Trophoblast cell (in vitro differentiated cells and primary cell): ENCODE results near the gene HUS1B. TPM values are rescaled to one million over a fixed set of nuclear protein-coding genes. Genes with fewer than 3 reads are reported as not detected.

Experiments used
- DNase-seq, 2 donors: peaks; one replicate each; pipeline ENCODE4 v3.0.0-alpha.2; 2016
- H2AFZ ChIP-seq: 2 replicates; pipeline ENCODE4 v1.6.1; 2013; ENCODE audit warnings: low read length, moderate library complexity, mild to moderate bottlenecking; ENCODE audit not compliant: insufficient read depth, poor library complexity
- H2AK5ac ChIP-seq: 2 replicates; pipeline ENCODE4 v1.6.1; 2013; ENCODE audit warnings: mild to moderate bottlenecking, low read length
- H2BK120ac ChIP-seq: 2 replicates; pipeline ENCODE4 v1.6.1; 2013; ENCODE audit warnings: low read length, mild to moderate bottlenecking, moderate library complexity; ENCODE audit not compliant: insufficient read depth, poor library complexity
- H2BK12ac ChIP-seq: 2 replicates; pipeline ENCODE4 v1.6.1; 2013; ENCODE audit warnings: mild to moderate bottlenecking, low read length, moderate library complexity
- H2BK5ac ChIP-seq: 2 replicates; pipeline ENCODE4 v1.6.1; 2013; ENCODE audit warnings: low read length, low read depth, moderate library complexity, mild to moderate bottlenecking; ENCODE audit not compliant: poor library complexity
- H3K14ac ChIP-seq: 2 replicates; pipeline ENCODE4 v1.6.1; 2013; ENCODE audit warnings: mild to moderate bottlenecking, low read length
- H3K18ac ChIP-seq: 2 replicates; pipeline ENCODE4 v1.6.1; 2013; ENCODE audit warnings: mild to moderate bottlenecking, low read length
- H3K23ac ChIP-seq: 2 replicates; pipeline ENCODE4 v1.6.1; 2013; ENCODE audit warnings: low read length
- H3K27ac ChIP-seq: 2 replicates; pipeline ENCODE4 v1.5.1; 2013; ENCODE audit warnings: low read depth, mild to moderate bottlenecking, inconsistent platforms, low read length, moderate library complexity
- H3K27me3 ChIP-seq: 2 replicates; pipeline ENCODE4 v1.6.1; 2013; ENCODE audit warnings: inconsistent platforms, mild to moderate bottlenecking, low read length, moderate library complexity; ENCODE audit not compliant: insufficient read depth
- H3K36me3 ChIP-seq, 2 experiments: 1 replicate in 1 of 2; 2 replicates in 1 of 2; pipeline ENCODE4 v1.6.1; 2013; ENCODE audit warnings: low read length in 2 of 2, mild to moderate bottlenecking in 2 of 2, moderate library complexity in 1 of 2; ENCODE audit not compliant: insufficient read depth in 2 of 2, control insufficient read depth in 1 of 2
- H3K4ac ChIP-seq: 2 replicates; pipeline ENCODE4 v1.6.1; 2013; ENCODE audit warnings: low read depth, mild to moderate bottlenecking, low read length, moderate library complexity
- H3K4me1 ChIP-seq, 2 experiments: 1 replicate in 1 of 2; 2 replicates in 1 of 2; pipeline ENCODE4 v1.6.1; 2013; ENCODE audit warnings: low read length in 2 of 2, mild to moderate bottlenecking in 2 of 2, moderate library complexity in 1 of 2; ENCODE audit not compliant: insufficient read depth in 2 of 2, control insufficient read depth in 1 of 2
- H3K4me2 ChIP-seq: 2 replicates; pipeline ENCODE4 v1.6.1; 2013; ENCODE audit warnings: inconsistent platforms, mild to moderate bottlenecking, low read length, moderate library complexity
- H3K4me3 ChIP-seq: 2 replicates; pipeline ENCODE4 v1.5.1; 2013; ENCODE audit warnings: mild to moderate bottlenecking, low read depth, low read length, inconsistent platforms
- H3K79me1 ChIP-seq: one replicate; pipeline ENCODE4 v1.6.1; 2013; ENCODE audit warnings: low read length
- H3K79me2 ChIP-seq: 2 replicates; pipeline ENCODE4 v1.6.1; 2013; ENCODE audit warnings: low read length, mild to moderate bottlenecking; ENCODE audit not compliant: control insufficient read depth, insufficient read depth, poor library complexity
- H3K9ac ChIP-seq: 2 replicates; pipeline ENCODE4 v1.6.1; 2013; ENCODE audit warnings: mild to moderate bottlenecking, low read length
- H3K9me3 ChIP-seq: 2 replicates; pipeline ENCODE4 v1.6.1; 2013; ENCODE audit warnings: low read depth, mild to moderate bottlenecking, control low read depth, inconsistent platforms, low read length; ENCODE audit not compliant: insufficient read depth
- H4K12ac ChIP-seq: 2 replicates; pipeline ENCODE4 v1.6.1; 2013; ENCODE audit warnings: low read depth, mild to moderate bottlenecking, low read length, moderate library complexity
- H4K8ac ChIP-seq: 2 replicates; pipeline ENCODE4 v1.6.1; 2013; ENCODE audit warnings: low read depth, mild to moderate bottlenecking, low read length, moderate library complexity
- H4K91ac ChIP-seq: one replicate; pipeline ENCODE4 v1.6.1; 2013; ENCODE audit warnings: low read depth, mild to moderate bottlenecking, low read length, moderate library complexity
- WGBS: extraction: QIAGEN DNeasy Blood & Tissue Kit; methylation state at CpG from one replicate; pipeline ENCODE4 v1.1.7; 2013; ENCODE audit warnings: missing lambda C conversion rate; ENCODE audit not compliant: insufficient read length, insufficient coverage; ENCODE audit errors: extremely low coverage; 5-methylcytosine and 5-hydroxymethylcytosine counted together
- polyA plus RNA-seq: library from polyadenylated mRNA; stranded (reverse); fragments of 200-250 nt; gene quantifications from 2 replicates; pipeline ENCODE4 v1.2.3, GENCODE V29; 2013

HUS1B gene
- polyA plus RNA-seq, result 0.44 and 0.49 TPM in 2 replicates

GRCh38 chr6:656460-657252 lies at the start of gene HUS1B:
Gene HUS1B (minus strand): TSS chr6:657100. CDS start chr6:656944, 156 bp downstream.
- Histone ChIP-seq H3K18ac (no peak within 1 kb of the TSS), H3K36me3 (peaks cover 1 to 8% of the 10 kb centered on the region in 2 experiments), H4K91ac (no peak within 1 kb of the TSS), H2BK5ac (no peak within 1 kb of the TSS), H3K79me2 (no peaks in the 10 kb centered on the region), H3K4ac (no peak within 1 kb of the TSS), H3K14ac (no peak within 1 kb of the TSS), H2BK12ac (no peak within 1 kb of the TSS), H2BK120ac (no peak within 1 kb of the TSS), H3K4me3 (no peak within 1 kb of the TSS), H3K79me1 (peaks cover 3% of the 10 kb centered on the region), H3K27ac (no peak within 1 kb of the TSS), H3K23ac (no peak within 1 kb of the TSS), H2AFZ (no peak within 1 kb of the TSS), H2AK5ac (no peak within 1 kb of the TSS), H3K4me2 (no peak within 1 kb of the TSS), H3K9ac (no peak within 1 kb of the TSS), H3K9me3 (no peaks in the 10 kb centered on the region), H4K8ac (no peak within 1 kb of the TSS), H3K4me1 (peaks cover 10% of the 10 kb centered on the region in 2 experiments), H3K27me3 (no peaks in the 10 kb centered on the region), H4K12ac (no peak within 1 kb of the TSS)
- no peak for DNase-seq
- no CpG with 5 or more reads among the region's 73 CpGs for WGBS

DNA sequence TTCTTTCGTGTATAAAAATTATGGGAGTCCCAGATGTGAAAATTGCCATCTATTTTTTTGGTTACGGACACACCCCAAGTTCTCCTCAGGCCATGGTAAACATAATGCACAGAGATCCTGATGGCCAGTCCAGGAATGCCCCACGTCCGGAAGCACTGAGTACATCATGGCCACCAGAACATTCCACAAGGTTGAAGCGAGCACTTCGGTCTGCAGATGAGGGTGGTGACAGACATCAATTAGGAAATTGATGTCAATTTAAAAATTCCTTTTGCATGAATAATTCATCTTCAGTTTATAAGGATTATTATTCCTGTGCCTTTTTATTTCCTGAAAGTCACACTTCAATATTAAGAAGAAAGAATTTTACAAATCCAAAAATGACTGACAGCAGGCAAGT lies 49.2 kb upstream of the HUS1B start:
- no peak overlapping the region for H3K14ac ChIP-seq
- H4K91ac ChIP-seq, result no peak overlapping the region
- no peak overlapping the region for H3K4ac ChIP-seq
- no peak overlapping the region for H3K4me2 ChIP-seq
- H3K27me3 ChIP-seq, result peaks cover 3% of the 10 kb centered on the region
- no peak overlapping the region for H2BK12ac ChIP-seq
- no peak overlapping the region for H2BK120ac ChIP-seq
- DNase-seq, result peak; percentile 48 to 51
- peaks cover 6% of the 10 kb centered on the region in 2 experiments for H3K4me1 ChIP-seq
- H3K9ac ChIP-seq, result no peak overlapping the region
- no peak overlapping the region for H2AFZ ChIP-seq
- H4K12ac ChIP-seq, result no peak overlapping the region
- no peak overlapping the region for H4K8ac ChIP-seq
- no peak overlapping the region for H3K23ac ChIP-seq
- peaks cover 3% of the 10 kb centered on the region for H3K79me1 ChIP-seq
- WGBS, result no CpG with 5 or more reads among the region's 6 CpGs
- H3K36me3 ChIP-seq, result no peaks in the 10 kb centered on the region
- no peak overlapping the region for H3K18ac ChIP-seq
- H2BK5ac ChIP-seq, result no peak overlapping the region
- no peak overlapping the region for H3K27ac ChIP-seq
- no peak overlapping the region for H2AK5ac ChIP-seq
- peaks cover 3% of the 10 kb centered on the region for H3K9me3 ChIP-seq
- H3K79me2 ChIP-seq, result no peaks in the 10 kb centered on the region
- no peak overlapping the region for H3K4me3 ChIP-seq

DNA sequence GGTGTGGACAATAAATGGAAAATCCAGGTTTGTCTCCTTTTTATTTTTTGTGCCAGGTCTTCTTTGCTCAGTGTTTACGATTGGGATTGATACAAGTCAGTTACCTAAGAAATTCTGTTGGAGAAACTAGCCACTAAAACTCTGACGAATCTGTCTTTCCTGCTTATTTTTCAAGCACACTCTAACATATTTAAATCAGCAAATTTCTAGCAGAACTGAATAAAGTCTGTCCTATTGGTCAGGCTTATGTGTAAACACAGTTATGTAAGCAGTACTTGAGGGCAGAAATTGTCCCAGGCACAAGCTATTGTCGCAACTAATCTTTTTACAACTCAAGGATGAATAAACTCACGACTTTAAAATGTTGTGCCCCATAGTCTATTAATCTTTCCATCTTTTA lies 48.1 kb upstream of the HUS1B start:
- Histone ChIP-seq H2BK120ac (no peak overlapping the region), H2BK5ac (no peak overlapping the region), H4K12ac (no peak overlapping the region), H3K79me1 (no peaks in the 10 kb centered on the region), H3K4ac (no peak overlapping the region), H3K9ac (no peak overlapping the region), H3K4me2 (no peak overlapping the region), H3K27me3 (no peaks in the 10 kb centered on the region), H3K14ac (no peak overlapping the region), H3K18ac (no peak overlapping the region), H2BK12ac (no peak overlapping the region), H3K9me3 (peaks cover 3% of the 10 kb centered on the region), H3K23ac (no peak overlapping the region), H4K8ac (no peak overlapping the region), H3K4me3 (no peak overlapping the region), H3K36me3 (no peaks in the 10 kb centered on the region), H2AFZ (no peak overlapping the region), H3K4me1 (no peaks in the 10 kb centered on the region), H2AK5ac (no peak overlapping the region), H3K27ac (no peak overlapping the region), H4K91ac (no peak overlapping the region), H3K79me2 (no peaks in the 10 kb centered on the region)
- no peak for DNase-seq
- WGBS, result no CpG with 5 or more reads among the region's 4 CpGs

- Histone ChIP-seq H4K12ac (no peak overlapping the region), H3K23ac (no peak overlapping the region), H3K79me1 (no peaks in the 10 kb centered on the region), H3K4me1 (no peaks in the 10 kb centered on the region), H4K91ac (no peak overlapping the region), H2BK5ac (no peak overlapping the region), H3K27me3 (no peaks in the 10 kb centered on the region), H2BK12ac (no peak overlapping the region), H3K18ac (no peak overlapping the region), H3K27ac (no peak overlapping the region), H3K9ac (no peak overlapping the region), H4K8ac (no peak overlapping the region), H2BK120ac (no peak overlapping the region), H2AK5ac (no peak overlapping the region), H3K4me3 (no peak overlapping the region), H3K36me3 (no peaks in the 10 kb centered on the region), H2AFZ (no peak overlapping the region), H3K9me3 (peaks cover 3% of the 10 kb centered on the region), H3K4me2 (no peak overlapping the region), H3K4ac (no peak overlapping the region), H3K14ac (no peak overlapping the region), H3K79me2 (no peaks in the 10 kb centered on the region)
- WGBS, result no CpG with 5 or more reads among the region's 6 CpGs
- no peak for DNase-seq
These were observed 47.1 kb upstream of the HUS1B start for GRCh38 chr6:704046-704445.
